IMR-90 (cell line): ENCODE results near the gene DHX34. TPM values are rescaled to one million over a fixed set of nuclear protein-coding genes. Genes with fewer than 3 reads are reported as not detected.

Experiments
- ATAC-seq: fragments of 200-7000 bp; cut with Tn5 transposase; 2 replicates; pipeline ENCODE4 v1.9.1; 2020; ENCODE audit warnings: low read depth, mild to moderate bottlenecking, moderate library complexity
- BruUV-seq: library from RNA; stranded (reverse); fragments of 400-500 nt; replicated peaks from 2 replicates; lab custom pipeline; 2021; lab: Mats Ljungman, UMichigan
- CTCF ChIA-PET: fragments of 300-600 bp; formaldehyde crosslinking; extraction: SDS; loops from one replicate; lab custom pipeline; 2021; ENCODE audit warnings: antibody characterized with exemption; lab: Yijun Ruan, JAX
- POLR2A ChIA-PET: fragments of 300-600 bp; sonication (Branson Sonifier 250); formaldehyde crosslinking; loops from one replicate; lab custom pipeline; 2022; ENCODE audit warnings: antibody characterized with exemption; ENCODE audit not compliant: unreplicated experiment; lab: Charles Lee
- DNase-seq: peaks from one replicate; pipeline ENCODE4 v3.0.0; 2013
- H2AFZ ChIP-seq: replicated peaks from 2 replicates; pipeline ENCODE3; 2013; ENCODE audit warnings: low read length, mild to moderate bottlenecking; ENCODE audit not compliant: poor library complexity
- H2AK5ac ChIP-seq: 2 replicates; pipeline ENCODE4 v1.6.1; 2013; ENCODE audit warnings: low read depth, low read length, inconsistent platforms
- H2AK9ac ChIP-seq: replicated peaks from 2 replicates; pipeline ENCODE3; 2013; ENCODE audit warnings: mild to moderate bottlenecking, low read depth, low read length, moderate library complexity; ENCODE audit not compliant: poor library complexity
- H2BK120ac ChIP-seq: 2 replicates; pipeline ENCODE4 v1.6.1; 2013; ENCODE audit warnings: low read depth, low read length, inconsistent platforms
- H2BK15ac ChIP-seq: 3 replicates; pipeline ENCODE4 v1.6.1; 2013; ENCODE audit warnings: low read depth, low read length, inconsistent platforms
- H2BK20ac ChIP-seq: 2 replicates; pipeline ENCODE4 v1.6.1; 2013; ENCODE audit warnings: low read depth, mild to moderate bottlenecking, inconsistent platforms, low read length, moderate library complexity
- H2BK5ac ChIP-seq: 2 replicates; pipeline ENCODE4 v1.6.1; 2013; ENCODE audit warnings: mild to moderate bottlenecking, low read depth, low read length, inconsistent platforms; ENCODE audit not compliant: poor library complexity, severe bottlenecking
- H3K14ac ChIP-seq: replicated peaks from 2 replicates; pipeline ENCODE4 v1.6.1; 2013; ENCODE audit warnings: low read depth, low read length, inconsistent platforms
- H3K18ac ChIP-seq: 2 replicates; pipeline ENCODE4 v1.6.1; 2013; ENCODE audit warnings: low read depth, low read length, control low read depth
- H3K23ac ChIP-seq: 2 replicates; pipeline ENCODE4 v1.6.1; 2013; ENCODE audit warnings: low read depth, low read length, inconsistent platforms
- H3K27ac ChIP-seq: 2 replicates; pipeline ENCODE4 v1.5.1; 2013; ENCODE audit warnings: mild to moderate bottlenecking, control low read depth, low read length; ENCODE audit not compliant: insufficient read depth
- H3K27me3 ChIP-seq: 2 replicates; pipeline ENCODE4 v1.6.1; 2013; ENCODE audit warnings: low read length; ENCODE audit not compliant: control insufficient read depth, insufficient read depth
- H3K36me3 ChIP-seq: 2 replicates; pipeline ENCODE4 v1.6.1; 2013; ENCODE audit warnings: low read length, mixed read lengths; ENCODE audit not compliant: control insufficient read depth, insufficient read depth
- H3K4ac ChIP-seq: 2 replicates; pipeline ENCODE4 v1.6.1; 2013; ENCODE audit warnings: low read depth, low read length, inconsistent platforms
- H3K4me1 ChIP-seq: 2 replicates; pipeline ENCODE4 v1.6.1; 2013; ENCODE audit warnings: low read length, mixed read lengths; ENCODE audit not compliant: control insufficient read depth, insufficient read depth
- H3K4me2 ChIP-seq: 2 replicates; pipeline ENCODE4 v1.6.1; 2013; ENCODE audit warnings: low read depth, mild to moderate bottlenecking, control low read depth, low read length, moderate library complexity
- H3K4me3 ChIP-seq: 2 replicates; pipeline ENCODE4 v1.5.1; 2013; ENCODE audit warnings: low read depth, mild to moderate bottlenecking, control low read depth, low read length, moderate library complexity; ENCODE audit not compliant: insufficient read depth
- H3K56ac ChIP-seq: 2 replicates; pipeline ENCODE4 v1.6.1; 2013; ENCODE audit warnings: low read length, inconsistent platforms; ENCODE audit not compliant: insufficient read depth; ENCODE audit errors: extremely low read depth
- H3K79me1 ChIP-seq, 2 experiments: 2 replicates each; pipeline ENCODE4 v1.6.1; 2013; ENCODE audit warnings: low read length in 2 of 2, inconsistent platforms in 1 of 2, low read depth in 1 of 2
- H3K9ac ChIP-seq: 2 replicates; pipeline ENCODE4 v1.6.1; 2013; ENCODE audit warnings: low read depth, low read length, control low read depth
- H3K9me1 ChIP-seq: 2 replicates; pipeline ENCODE4 v1.6.1; 2013; ENCODE audit warnings: low read length, inconsistent platforms; ENCODE audit not compliant: insufficient read depth
- H3K9me3 ChIP-seq: 2 replicates; pipeline ENCODE4 v1.6.1; 2013; ENCODE audit warnings: low read length; ENCODE audit not compliant: control insufficient read depth, insufficient read depth
- H4K20me1 ChIP-seq: 2 replicates; pipeline ENCODE4 v1.6.1; 2013; ENCODE audit warnings: low read length, inconsistent platforms; ENCODE audit not compliant: insufficient read depth
- H4K5ac ChIP-seq: 2 replicates; pipeline ENCODE4 v1.6.1; 2013; ENCODE audit warnings: mild to moderate bottlenecking, low read depth, low read length, control low read depth
- H4K8ac ChIP-seq, 2 experiments: 2 replicates each; pipeline ENCODE4 v1.6.1; 2013; ENCODE audit warnings: low read depth in 2 of 2, low read length in 2 of 2, control low read depth in 1 of 2, inconsistent platforms in 1 of 2
- H4K91ac ChIP-seq: 2 replicates; pipeline ENCODE4 v1.6.1; 2013; ENCODE audit warnings: low read depth, low read length, inconsistent platforms; ENCODE audit not compliant: insufficient read depth
- BHLHE40 ChIP-seq: fragments of 150-350 bp; IDR thresholded peaks from 2 replicates; pipeline ENCODE4 v1.6.1; 2016; ENCODE audit warnings: mild to moderate bottlenecking, low read depth, low read length
- MXI1 ChIP-seq: IDR thresholded peaks from 2 replicates; pipeline ENCODE4 v1.6.1; 2012; ENCODE audit warnings: low read depth, mild to moderate bottlenecking, low read length, moderate library complexity, borderline replicate concordance
- RCOR1 ChIP-seq: IDR thresholded peaks from 2 replicates; pipeline ENCODE4 v1.6.1; 2012; ENCODE audit warnings: mild to moderate bottlenecking, low read length, improper control_type of control experiment; ENCODE audit not compliant: insufficient replicate concordance
- RFX5 ChIP-seq: IDR thresholded peaks from 2 replicates; pipeline ENCODE4 v1.8.0; 2012; ENCODE audit warnings: low read depth, mild to moderate bottlenecking, low read length, moderate library complexity
- WGBS, 2 experiments: methylation state at CpG; one replicate each; pipeline versions ENCODE4 v1.1.5 to v1.1.7; 2013; ENCODE audit warnings: missing lambda C conversion rate in 2 of 2; ENCODE audit not compliant: insufficient read length in 1 of 2; ENCODE audit errors: extremely low coverage in 2 of 2; 5-methylcytosine and 5-hydroxymethylcytosine counted together
- dilution Hi-C: fragments of 300-500 bp; cut with HindIII; formaldehyde crosslinking; loops from one replicate; pipeline ENCODE4 v1.14.3; 2018; ENCODE audit warnings: low sequenced_read_pairs; ENCODE audit not compliant: unreplicated experiment
- in situ Hi-C: fragments of 300-500 bp; cut with MboI; formaldehyde crosslinking; loops from 3 replicates; pipeline ENCODE4 v1.14.3; 2019; ENCODE audit warnings: low sequenced_read_pairs, inconsistent platforms, mixed read lengths
- intact Hi-C: fragments of 100-400 bp; cut with micrococcal nuclease; formaldehyde crosslinking; loops from 2 replicates; pipeline ENCODE4 v1.10.0; 2022
- polyA plus RNA-seq, 3 experiments: library from polyadenylated mRNA; depleted of rRNA; stranded (reverse); fragments of >200 nt; gene quantifications; 2 replicates each; pipeline ENCODE4 v1.2.3, GENCODE V29; 2012; ENCODE audit warnings: low replicate concordance in 1 of 3
- total RNA-seq: library from RNA; depleted of rRNA; stranded (reverse); fragments of >200 nt; gene quantifications from 2 replicates; pipeline ENCODE4 v1.2.3, GENCODE V29; 2012
- TF ChIP-seq, protein P1 (sequence below): fragments of 150-350 bp; IDR thresholded peaks from 2 replicates; pipeline ENCODE4 v1.6.1; 2017; ENCODE audit warnings: mild to moderate bottlenecking, antibody characterized with exemption, low read length, low read depth

Gene DHX34
- total and polyA plus RNA-seq, 2 of the 4 experiments (the other 2 are of a cell fraction), result 4.5 to 13.7 TPM

GRCh38 chr19:47398707-47399597, 49.8 kb downstream of the DHX34 start:
- dilution Hi-C loops, result no loop called here
- ChIA-PET CTCF (interaction anchor here (0.9 kb wide), 1 partner anchor 8 kb away, joined by 3 read pairs; no protein-coding TSS in a partner anchor), POLR2A (no interaction called here)

More at GRCh38 chr19:47398707-47399597, 49.8 kb downstream of the DHX34 start:
- Histone ChIP-seq H4K5ac (no peak overlapping the region), H3K79me1 (no peaks in the 10 kb centered on the region), H2AFZ (no peak overlapping the region), H3K23ac (no peak overlapping the region), H2BK5ac (no peak overlapping the region), H3K4me2 (no peak overlapping the region), H2AK9ac (no peak overlapping the region), H4K8ac (no peak overlapping the region), H3K4ac (no peak overlapping the region), H2BK15ac (no peak overlapping the region), H3K9me1 (no peaks in the 10 kb centered on the region), H2BK20ac (no peak overlapping the region), H3K14ac (no peak overlapping the region), H3K4me3 (no peak overlapping the region), H3K27ac (no peak overlapping the region), H3K4me1 (no peaks in the 10 kb centered on the region), H4K20me1 (no peaks in the 10 kb centered on the region), H2AK5ac (no peak overlapping the region), H2BK120ac (no peak overlapping the region), H3K27me3 (peaks cover 9% of the 10 kb centered on the region; the same call in 1 of the 2 replicates), H4K91ac (no peak overlapping the region), H3K18ac (no peak overlapping the region), H3K56ac (no peak overlapping the region), H3K9ac (no peak overlapping the region), H3K36me3 (no peaks in the 10 kb centered on the region), H3K9me3 (no peaks in the 10 kb centered on the region)
- DNase-seq, result no peak
- 38% methylated on average over 5 of the region's 24 CpGs; no CpG with 5 or more reads in 1 of the 2 experiments for WGBS, 2 experiments
- no peak for ATAC-seq
- BruUV-seq, result no TSS peak
- no peak for TF ChIP-seq RCOR1
- TF ChIP-seq BHLHE40, result no peak
- TF ChIP-seq RFX5, result no peak
- TF ChIP-seq, protein P1, sequence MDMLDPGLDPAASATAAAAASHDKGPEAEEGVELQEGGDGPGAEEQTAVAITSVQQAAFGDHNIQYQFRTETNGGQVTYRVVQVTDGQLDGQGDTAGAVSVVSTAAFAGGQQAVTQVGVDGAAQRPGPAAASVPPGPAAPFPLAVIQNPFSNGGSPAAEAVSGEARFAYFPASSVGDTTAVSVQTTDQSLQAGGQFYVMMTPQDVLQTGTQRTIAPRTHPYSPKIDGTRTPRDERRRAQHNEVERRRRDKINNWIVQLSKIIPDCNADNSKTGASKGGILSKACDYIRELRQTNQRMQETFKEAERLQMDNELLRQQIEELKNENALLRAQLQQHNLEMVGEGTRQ, result no peak
- no peak for TF ChIP-seq MXI1
- in situ Hi-C loops, result no loop called here
- intact Hi-C loops, result no loop called here
